GM19397 (cell line): Measurements from ENCODE around the gene PTCH1.

ENCODE experiments used
- ATAC-seq: cut with Tn5 transposase; IDR thresholded peaks from one replicate; pipeline ENCODE4 v1.9.1; 2021; ENCODE audit warnings: mild to moderate bottlenecking, moderate library complexity; ENCODE audit not compliant: unreplicated experiment

The PTCH1 gene

DNA sequence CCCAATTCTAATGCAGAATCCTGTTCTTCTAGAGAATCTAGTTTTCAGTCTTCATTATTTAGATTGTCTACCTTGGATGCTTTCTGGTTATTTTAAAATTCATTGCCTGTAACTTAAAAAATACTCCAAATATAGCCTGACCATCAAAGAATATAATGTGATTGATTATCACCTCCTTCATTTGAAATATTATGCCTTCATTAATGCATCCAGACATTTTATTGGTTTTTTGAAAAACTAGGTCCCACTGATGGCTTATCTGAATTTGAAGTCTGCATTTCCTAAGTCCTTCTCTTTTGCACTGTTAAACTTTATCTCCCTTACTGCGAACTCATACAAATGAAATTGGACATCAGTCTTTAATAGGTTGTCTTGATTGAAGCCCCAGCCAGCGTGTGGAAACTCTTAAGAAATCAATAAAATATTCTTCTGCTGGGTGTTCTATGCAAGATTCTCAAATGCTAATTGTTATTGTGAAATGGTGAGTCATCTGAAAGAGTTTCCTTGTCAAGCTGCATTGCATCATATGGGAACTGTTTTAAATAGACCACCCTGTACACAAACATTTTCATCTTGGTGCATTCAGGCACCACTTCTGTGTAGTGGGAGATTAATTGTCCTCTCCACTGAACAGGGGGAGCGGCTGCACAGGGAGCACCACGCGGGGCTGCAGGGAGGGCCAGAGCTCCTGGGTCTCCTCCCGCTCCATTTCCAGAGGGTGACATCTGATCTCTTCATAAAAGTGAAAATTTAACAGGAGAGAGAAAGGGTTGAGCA, 106.9 kb downstream of the PTCH1 start:
- no peak for ATAC-seq

DNA sequence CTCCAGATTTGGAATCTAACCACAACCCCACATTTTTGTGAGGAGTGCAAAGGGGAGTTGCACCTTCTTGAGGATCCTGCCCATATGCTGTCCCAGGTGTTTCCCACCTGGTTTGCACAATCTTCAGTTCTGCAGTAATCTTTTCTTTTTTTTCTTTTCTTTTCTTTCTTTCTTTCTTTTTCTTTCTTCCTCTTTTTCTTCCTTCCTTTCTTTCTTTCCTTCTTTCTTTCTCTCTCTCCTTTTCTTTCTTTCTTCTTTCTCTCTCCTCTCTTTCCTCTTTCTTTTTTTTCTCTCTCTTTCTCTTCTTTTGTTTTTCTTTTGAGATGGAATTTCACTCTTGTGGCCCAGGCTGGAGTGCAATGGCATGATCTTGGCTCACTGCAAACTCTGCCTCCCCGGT, 109.2 kb downstream of the PTCH1 start:
- ATAC-seq, result no peak

DNA sequence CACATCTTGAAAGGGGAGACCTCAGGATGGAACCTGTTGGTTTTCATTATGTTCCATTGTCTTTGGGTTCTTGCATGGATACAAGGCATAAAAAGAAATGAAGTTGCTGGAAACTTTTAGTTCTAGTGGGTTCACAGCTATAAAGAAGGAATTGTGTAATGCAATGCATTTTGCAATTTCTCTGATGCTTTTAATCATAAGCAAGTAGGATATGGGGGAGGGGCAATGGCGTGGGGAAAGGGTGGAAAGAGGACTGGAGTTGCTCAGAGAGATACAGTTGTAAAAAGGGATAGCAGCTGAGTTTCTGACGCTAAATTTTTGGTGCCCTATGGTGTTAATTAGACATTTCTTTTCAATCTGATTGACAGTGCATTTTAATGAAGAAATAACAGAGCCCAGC, 110.7 kb downstream of the PTCH1 start:
- no peak for ATAC-seq

DNA sequence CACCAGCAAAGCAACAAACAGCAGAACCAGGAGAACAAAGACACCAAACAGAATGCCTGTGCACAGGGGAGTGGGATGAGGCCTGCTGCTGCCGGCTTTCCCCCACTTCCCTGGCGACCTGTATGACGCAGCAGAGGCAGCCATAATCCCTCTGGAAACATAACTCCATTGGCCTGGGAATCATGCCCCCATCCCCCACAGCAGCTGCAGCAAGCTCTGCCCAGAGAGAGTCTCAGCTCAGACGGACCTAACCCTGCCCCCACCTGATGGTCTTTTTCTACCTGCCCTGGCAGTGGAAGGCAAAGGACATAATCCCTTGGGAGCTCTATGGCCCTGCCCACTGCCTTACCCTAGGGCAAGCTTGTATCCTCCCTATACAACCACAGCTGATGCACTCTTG, 117.5 kb downstream of the PTCH1 start:
- ATAC-seq, result no peak
